ENCODE data around the gene KRT84. TPM values are rescaled to one million over a fixed set of nuclear protein-coding genes. Genes with fewer than 3 reads are reported as not detected.
A peak's percentile ranks its signal among the peaks of the same experiment; 100 is the strongest.

KRT84 gene, protein sequence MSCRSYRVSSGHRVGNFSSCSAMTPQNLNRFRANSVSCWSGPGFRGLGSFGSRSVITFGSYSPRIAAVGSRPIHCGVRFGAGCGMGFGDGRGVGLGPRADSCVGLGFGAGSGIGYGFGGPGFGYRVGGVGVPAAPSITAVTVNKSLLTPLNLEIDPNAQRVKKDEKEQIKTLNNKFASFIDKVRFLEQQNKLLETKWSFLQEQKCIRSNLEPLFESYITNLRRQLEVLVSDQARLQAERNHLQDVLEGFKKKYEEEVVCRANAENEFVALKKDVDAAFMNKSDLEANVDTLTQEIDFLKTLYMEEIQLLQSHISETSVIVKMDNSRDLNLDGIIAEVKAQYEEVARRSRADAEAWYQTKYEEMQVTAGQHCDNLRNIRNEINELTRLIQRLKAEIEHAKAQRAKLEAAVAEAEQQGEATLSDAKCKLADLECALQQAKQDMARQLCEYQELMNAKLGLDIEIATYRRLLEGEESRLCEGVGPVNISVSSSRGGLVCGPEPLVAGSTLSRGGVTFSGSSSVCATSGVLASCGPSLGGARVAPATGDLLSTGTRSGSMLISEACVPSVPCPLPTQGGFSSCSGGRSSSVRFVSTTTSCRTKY
- total RNA-seq (2013): not detected
- not detected for polyA plus RNA-seq
- not detected in 2 replicates for polyA minus RNA-seq
- 0 to 0.90 (median 0) reads per million in 11 experiments for total RNA-seq

DNA sequence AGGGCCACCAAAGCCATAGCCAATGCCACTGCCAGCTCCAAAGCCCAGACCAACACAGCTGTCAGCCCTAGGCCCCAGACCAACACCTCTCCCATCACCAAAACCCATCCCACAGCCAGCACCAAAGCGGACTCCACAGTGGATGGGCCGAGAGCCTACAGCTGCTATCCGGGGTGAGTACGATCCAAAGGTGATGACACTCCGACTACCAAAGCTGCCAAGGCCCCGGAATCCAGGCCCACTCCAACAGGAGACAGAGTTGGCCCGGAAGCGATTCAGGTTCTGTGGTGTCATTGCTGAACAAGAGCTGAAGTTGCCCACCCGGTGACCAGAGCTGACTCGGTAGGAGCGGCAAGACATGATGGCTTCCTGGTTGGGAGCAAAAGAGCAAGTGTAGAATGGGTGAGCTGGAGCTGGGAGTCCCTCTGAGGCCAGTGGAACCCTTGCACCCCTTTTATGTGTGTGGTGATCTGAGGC is at the start of gene KRT84:
Gene KRT84, minus strand, starts transcription at position 427 of the 477 bp plus-strand sequence. Its CDS starts 67 bp downstream, at position 360.
- no peak within 1 kb of the TSS for H3K9ac ChIP-seq (ENCODE audit: insufficient read depth, low read length, poor library complexity, severe bottlenecking)
- H3K36me3 ChIP-seq (replicated peaks in 1 of 2; ENCODE audit: control insufficient read depth in 1 of 2, insufficient read depth in 2 of 2, low read length in 2 of 2): no peaks in the 10 kb centered on the region
- H4K20me1 ChIP-seq (ENCODE audit: insufficient read depth, low read length): no peaks in the 10 kb centered on the region
- no peak within 1 kb of the TSS for H3K27ac ChIP-seq (ENCODE audit: low read depth in 1 of 2, low read length in 2 of 2)
- H3K27me3 ChIP-seq (ENCODE audit: control insufficient read depth in 2 of 2, insufficient read depth in 2 of 2, low read length in 2 of 2): no peaks in the 10 kb centered on the region
- 96% methylated on average over 10 of the region's 11 CpGs for WGBS (ENCODE audit: insufficient coverage)
- Mint-ChIP-seq H3K27ac (peak within 1 kb of the TSS in 1 of 7 donors; percentile 49), H3K27me3 (ENCODE audit: low read depth in 3 of 3) (peaks cover 0 to 6% (median 1%) of the 10 kb centered on the region in 3 donors), H3K36me3 (no peaks in the 10 kb centered on the region), H3K9me3 (no peaks in the 10 kb centered on the region), H3K4me3 (no peak within 1 kb of the TSS), H3K4me1 (no peaks in the 10 kb centered on the region)
- H3K4me3 ChIP-seq (replicated peaks in 1 of 3; ENCODE audit: low read depth in 2 of 3, low read length in 3 of 3): no peak within 1 kb of the TSS
- H3K9me3 ChIP-seq (replicated peaks in 1 of 2; ENCODE audit: control insufficient read depth in 1 of 2, insufficient read depth in 1 of 2, low read length in 2 of 2): no peaks in the 10 kb centered on the region
- TF ChIP-seq, protein P1, sequence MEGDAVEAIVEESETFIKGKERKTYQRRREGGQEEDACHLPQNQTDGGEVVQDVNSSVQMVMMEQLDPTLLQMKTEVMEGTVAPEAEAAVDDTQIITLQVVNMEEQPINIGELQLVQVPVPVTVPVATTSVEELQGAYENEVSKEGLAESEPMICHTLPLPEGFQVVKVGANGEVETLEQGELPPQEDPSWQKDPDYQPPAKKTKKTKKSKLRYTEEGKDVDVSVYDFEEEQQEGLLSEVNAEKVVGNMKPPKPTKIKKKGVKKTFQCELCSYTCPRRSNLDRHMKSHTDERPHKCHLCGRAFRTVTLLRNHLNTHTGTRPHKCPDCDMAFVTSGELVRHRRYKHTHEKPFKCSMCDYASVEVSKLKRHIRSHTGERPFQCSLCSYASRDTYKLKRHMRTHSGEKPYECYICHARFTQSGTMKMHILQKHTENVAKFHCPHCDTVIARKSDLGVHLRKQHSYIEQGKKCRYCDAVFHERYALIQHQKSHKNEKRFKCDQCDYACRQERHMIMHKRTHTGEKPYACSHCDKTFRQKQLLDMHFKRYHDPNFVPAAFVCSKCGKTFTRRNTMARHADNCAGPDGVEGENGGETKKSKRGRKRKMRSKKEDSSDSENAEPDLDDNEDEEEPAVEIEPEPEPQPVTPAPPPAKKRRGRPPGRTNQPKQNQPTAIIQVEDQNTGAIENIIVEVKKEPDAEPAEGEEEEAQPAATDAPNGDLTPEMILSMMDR (IDR thresholded peaks at IDR 0.05): no peak
- H3K79me2 ChIP-seq (ENCODE audit: insufficient read depth, low read length): no peaks in the 10 kb centered on the region
- intact Hi-C loops (cut with micrococcal nuclease): no loop called here
- no peak within 1 kb of the TSS for H3K4me2 ChIP-seq (replicated peaks; ENCODE audit: extremely low read depth, low read length, poor library complexity, severe bottlenecking)
- no peaks in the 10 kb centered on the region for H3K4me1 ChIP-seq (ENCODE audit: control insufficient read depth in 1 of 2, insufficient read depth in 2 of 2, low read length in 2 of 2)
- no peak within 1 kb of the TSS for H2AFZ ChIP-seq (ENCODE audit: insufficient read depth, low read depth, low read length, poor library complexity, severe bottlenecking)
- DNase-seq: no peak

DNA sequence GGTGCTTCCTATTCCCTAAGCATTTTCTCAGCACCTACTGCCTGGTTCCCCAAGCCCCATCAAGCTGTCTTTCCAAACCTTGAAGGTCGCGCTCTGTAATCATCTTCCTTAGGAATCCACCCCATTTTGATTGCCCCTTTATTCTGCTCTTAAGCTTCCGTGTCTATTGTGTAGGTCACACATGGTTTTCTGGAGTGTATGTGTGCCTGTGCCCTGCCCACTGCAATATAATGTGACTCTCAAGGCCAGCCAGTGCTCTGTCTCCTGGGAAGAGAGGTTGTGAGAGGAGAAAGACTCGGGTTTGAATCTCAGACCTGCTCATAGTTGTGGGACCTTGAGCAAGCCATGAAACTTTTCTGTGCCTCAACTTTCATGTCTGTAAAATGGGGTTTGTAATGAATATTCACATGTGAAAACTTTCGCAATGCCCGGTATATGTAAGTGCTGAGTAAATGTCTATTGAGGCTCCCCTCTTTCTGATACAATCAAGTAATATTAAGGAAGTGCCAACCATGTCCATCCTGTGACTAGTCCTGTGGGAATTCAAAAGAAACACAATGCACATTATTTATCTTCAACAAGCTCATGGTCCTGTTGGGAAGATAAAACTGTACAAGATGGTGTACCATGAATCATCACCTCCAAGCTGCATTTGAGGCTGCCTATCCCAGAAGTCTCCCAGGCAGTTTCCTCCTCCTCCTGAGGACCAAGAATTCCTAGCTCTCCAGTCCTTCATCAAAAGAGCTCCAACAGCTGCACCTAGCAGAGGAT is 49.5 kb upstream of the KRT84 start:
- TF ChIP-seq, protein P1 (IDR thresholded peaks at IDR 0.05): no peak
- Histone ChIP-seq H3K27me3 (ENCODE audit: control insufficient read depth in 2 of 2, insufficient read depth in 2 of 2, low read length in 2 of 2) (no peaks in the 10 kb centered on the region), H4K20me1 (ENCODE audit: insufficient read depth, low read length) (no peaks in the 10 kb centered on the region), H3K4me1 (ENCODE audit: control insufficient read depth in 1 of 2, insufficient read depth in 2 of 2, low read length in 2 of 2) (no peaks in the 10 kb centered on the region), H3K9me3 (replicated peaks in 1 of 2; ENCODE audit: control insufficient read depth in 1 of 2, insufficient read depth in 1 of 2, low read length in 2 of 2) (no peaks in the 10 kb centered on the region), H2AFZ (ENCODE audit: insufficient read depth, low read depth, low read length, poor library complexity, severe bottlenecking) (no peak overlapping the region), H3K79me2 (ENCODE audit: insufficient read depth, low read length) (no peaks in the 10 kb centered on the region), H3K36me3 (replicated peaks in 1 of 2; ENCODE audit: control insufficient read depth in 1 of 2, insufficient read depth in 2 of 2, low read length in 2 of 2) (no peaks in the 10 kb centered on the region), H3K4me3 (replicated peaks in 1 of 3; ENCODE audit: low read depth in 2 of 3, low read length in 3 of 3) (no peak overlapping the region), H3K4me2 (replicated peaks; ENCODE audit: extremely low read depth, low read length, poor library complexity, severe bottlenecking) (no peak overlapping the region), H3K9ac (ENCODE audit: insufficient read depth, low read length, poor library complexity, severe bottlenecking) (no peak overlapping the region), H3K27ac (ENCODE audit: low read depth in 1 of 2, low read length in 2 of 2) (no peak overlapping the region)
- peaks cover 6 to 21% (median 8%) of the 10 kb centered on the region in 3 donors for H3K27me3 Mint-ChIP-seq (ENCODE audit: low read depth in 3 of 3)
- no peaks in the 10 kb centered on the region for H3K9me3 Mint-ChIP-seq
- DNase-seq: no peak
- 100% methylated on average over 3 of the region's 6 CpGs for WGBS (ENCODE audit: insufficient coverage)
- H3K27ac Mint-ChIP-seq: no peak overlapping the region
- intact Hi-C loops (cut with micrococcal nuclease): no loop called here
- no peaks in the 10 kb centered on the region for H3K4me1 Mint-ChIP-seq
- H3K4me3 Mint-ChIP-seq: no peak overlapping the region
- no peaks in the 10 kb centered on the region for H3K36me3 Mint-ChIP-seq

All from CD14-positive monocyte (primary cell).